DMS114 treated with DMSO at 0.1 percent for 48 hours (cell line): Measurements from ENCODE around the gene EIPR1.

Experiments
- DNase-seq: peaks from one replicate; lab custom pipeline; 2025; ENCODE audit not compliant: unreplicated experiment; lab: John Stamatoyannopoulos, UW

EIPR1 gene

GRCh38 chr2:3163401-3163800 is 214.2 kb downstream of the EIPR1 start:
- DNase-seq, result no peak

- no peak for DNase-seq
These were observed 215.1 kb downstream of the EIPR1 start for GRCh38 chr2:3162442-3163077.

- no peak for DNase-seq
These were observed 216.8 kb downstream of the EIPR1 start for GRCh38 chr2:3160751-3161330.

GRCh38 chr2:3159782-3160545 is 217.7 kb downstream of the EIPR1 start:
- no peak for DNase-seq

GRCh38 chr2:3154700-3155099 is 222.9 kb downstream of the EIPR1 start:
- DNase-seq, result no peak

GRCh38 chr2:3154146-3154545 is 223.5 kb downstream of the EIPR1 start:
- no peak for DNase-seq

GRCh38 chr2:3151153-3151918 is 226.3 kb downstream of the EIPR1 start:
- DNase-seq, result no peak

- no peak for DNase-seq
These were observed 228.0 kb downstream of the EIPR1 start for GRCh38 chr2:3149441-3150217.

GRCh38 chr2:3148716-3149115 is 228.9 kb downstream of the EIPR1 start:
- no peak for DNase-seq

GRCh38 chr2:3147651-3148530 is 229.7 kb downstream of the EIPR1 start:
- DNase-seq, result no peak

GRCh38 chr2:3146772-3147650 is 230.6 kb downstream of the EIPR1 start:
- DNase-seq, result no peak

- DNase-seq, result no peak
These were observed 231.4 kb downstream of the EIPR1 start for GRCh38 chr2:3146175-3146574.

GRCh38 chr2:3145471-3146021 is 232.1 kb downstream of the EIPR1 start:
- no peak for DNase-seq

- no peak for DNase-seq
These were observed 232.8 kb downstream of the EIPR1 start for GRCh38 chr2:3144856-3145255.

- no peak for DNase-seq
These were observed 234.0 kb downstream of the EIPR1 start for GRCh38 chr2:3143602-3144001.

- no peak for DNase-seq
These were observed 234.6 kb downstream of the EIPR1 start for GRCh38 chr2:3142961-3143571.

GRCh38 chr2:3142210-3142609 is 235.4 kb downstream of the EIPR1 start:
- DNase-seq, result no peak

GRCh38 chr2:3141696-3142095 is 235.9 kb downstream of the EIPR1 start:
- no peak for DNase-seq
